ENCODE measurements around the gene IFNA14.
"Not testable (repeated sequence)": the region's sequence is repeated elsewhere in the genome, so short reads cannot be mapped to it uniquely, and the experiment has no call there.

Gene IFNA14

GRCh38 chr9:21239911-21240310 lies at the start of gene IFNA14:
TSS of gene IFNA14 (minus strand) at chr9:21240005. CDS start at chr9:21239935, 70 bp downstream.
- no peak for DNase-seq

GRCh38 chr9:21287280-21287679 lies 47.5 kb upstream of the IFNA14 start:
- DNase-seq, result no peak

- DNase-seq, result no peak
These were observed 46.9 kb upstream of the IFNA14 start for GRCh38 chr9:21286659-21287058.

- no peak for DNase-seq
These were observed 46.3 kb upstream of the IFNA14 start for GRCh38 chr9:21286099-21286498.

GRCh38 chr9:21281275-21281674 lies 41.5 kb upstream of the IFNA14 start:
- DNase-seq, result no peak

GRCh38 chr9:21268347-21268657 lies 28.5 kb upstream of the IFNA14 start:
- no peak for DNase-seq

- DNase-seq, result no peak
These were observed 27.9 kb upstream of the IFNA14 start for GRCh38 chr9:21267485-21268346.

GRCh38 chr9:21266733-21267484 lies 27.1 kb upstream of the IFNA14 start:
- DNase-seq, result no peak

- no peak for DNase-seq
These were observed 25.8 kb upstream of the IFNA14 start for GRCh38 chr9:21265421-21266189.

GRCh38 chr9:21255538-21256212 lies 15.9 kb upstream of the IFNA14 start:
- no peak for DNase-seq

GRCh38 chr9:21252721-21253547 lies 13.1 kb upstream of the IFNA14 start:
- DNase-seq, result peak; percentile 16

GRCh38 chr9:21251638-21252037 lies 11.8 kb upstream of the IFNA14 start:
- DNase-seq, result no peak

- no peak for DNase-seq
These were observed 11.4 kb upstream of the IFNA14 start for GRCh38 chr9:21251190-21251589.

GRCh38 chr9:21244836-21245235 lies 5.0 kb upstream of the IFNA14 start:
- no peak for DNase-seq

- DNase-seq, result not testable (repeated sequence)
These were observed 3.5 kb downstream of the IFNA14 start for GRCh38 chr9:21236360-21236714.

GRCh38 chr9:21235468-21236359 lies 4.1 kb downstream of the IFNA14 start:
- peak; percentile 41 for DNase-seq

GRCh38 chr9:21234153-21234687 lies 5.6 kb downstream of the IFNA14 start:
- DNase-seq, result no peak

GRCh38 chr9:21233258-21233657 lies 6.5 kb downstream of the IFNA14 start:
- DNase-seq, result no peak

GRCh38 chr9:21228122-21228521 lies 11.7 kb downstream of the IFNA14 start, which contains the start of gene IFNA17:
TSS of gene IFNA17 (minus strand) at chr9:21228222. CDS start at chr9:21228173, 49 bp downstream.
- no peak for DNase-seq

- DNase-seq, result not testable (repeated sequence)
These were observed 22.6 kb downstream of the IFNA14 start, which contains the start of gene IFNA16 for GRCh38 chr9:21217211-21217610. TSS of gene IFNA16 (minus strand) at chr9:21217311. CDS start at chr9:21217305, 6 bp downstream.
